Osteoblast (primary cell): ENCODE data around the gene EPHA1. TPM values are rescaled to one million over a fixed set of nuclear protein-coding genes. Genes with fewer than 3 reads are reported as not detected.
"Not testable (repeated sequence)": the region's sequence is repeated elsewhere in the genome, so short reads cannot be mapped to it uniquely, and the experiment has no call there.

ENCODE experiments used
- DNase-seq: peaks from one replicate; pipeline ENCODE4 v3.0.0; 2011; ENCODE audit warnings: low spot score, mixed read lengths; ENCODE audit not compliant: insufficient read length; ENCODE audit errors: missing footprints
- H2AFZ ChIP-seq: 2 replicates; pipeline ENCODE4 v1.6.0; 2011; ENCODE audit warnings: mild to moderate bottlenecking, low read length
- H3K27ac ChIP-seq: 2 replicates; pipeline ENCODE4 v1.5.1; 2011; ENCODE audit warnings: mild to moderate bottlenecking, low read depth, low read length, moderate library complexity
- H3K27me3 ChIP-seq: 2 replicates; pipeline ENCODE4 v1.6.0; 2012; ENCODE audit warnings: mild to moderate bottlenecking, control low read depth, inconsistent platforms, low read length, moderate library complexity; ENCODE audit not compliant: insufficient read depth
- H3K36me3 ChIP-seq: 2 replicates; pipeline ENCODE4 v1.5.1; 2011; ENCODE audit warnings: mild to moderate bottlenecking, low read length, control low read depth, moderate library complexity; ENCODE audit not compliant: insufficient read depth
- H3K4me1 ChIP-seq: 2 replicates; pipeline ENCODE4 v1.5.1; 2011; ENCODE audit warnings: mild to moderate bottlenecking, low read length, control low read depth, moderate library complexity; ENCODE audit not compliant: insufficient read depth
- H3K4me2 ChIP-seq: 2 replicates; pipeline ENCODE4 v1.6.0; 2011; ENCODE audit warnings: mild to moderate bottlenecking, low read length; ENCODE audit not compliant: insufficient read depth
- H3K4me3 ChIP-seq: fragments of 200-600 bp; sonication (generic); 3 replicates; pipeline ENCODE4 v1.5.1; 2012; ENCODE audit warnings: mild to moderate bottlenecking, low read length, inconsistent platforms; ENCODE audit not compliant: insufficient read depth
- H3K79me2 ChIP-seq: 2 replicates; pipeline ENCODE4 v1.6.0; 2012; ENCODE audit warnings: mild to moderate bottlenecking, low read length, control low read depth, inconsistent platforms; ENCODE audit not compliant: insufficient read depth
- H3K9me3 ChIP-seq: 2 replicates; pipeline ENCODE4 v1.5.1; 2011; ENCODE audit warnings: low read depth, low read length, control low read depth
- H4K20me1 ChIP-seq: 2 replicates; pipeline ENCODE4 v1.6.0; 2012; ENCODE audit warnings: mild to moderate bottlenecking, low read length, control low read depth; ENCODE audit not compliant: insufficient read depth
- CTCF ChIP-seq: IDR thresholded peaks from 2 replicates; pipeline ENCODE4 v1.5.1; 2011; ENCODE audit warnings: mild to moderate bottlenecking, low read depth, low read length, moderate library complexity; ENCODE audit errors: extremely low read depth
- total RNA-seq: library from RNA; depleted of rRNA; stranded (reverse); fragments of >200 nt; gene quantifications from 2 replicates; pipeline ENCODE4 v1.2.3, GENCODE V29; 2012

Gene EPHA1
- total RNA-seq, 1 donor: not detected

DNA sequence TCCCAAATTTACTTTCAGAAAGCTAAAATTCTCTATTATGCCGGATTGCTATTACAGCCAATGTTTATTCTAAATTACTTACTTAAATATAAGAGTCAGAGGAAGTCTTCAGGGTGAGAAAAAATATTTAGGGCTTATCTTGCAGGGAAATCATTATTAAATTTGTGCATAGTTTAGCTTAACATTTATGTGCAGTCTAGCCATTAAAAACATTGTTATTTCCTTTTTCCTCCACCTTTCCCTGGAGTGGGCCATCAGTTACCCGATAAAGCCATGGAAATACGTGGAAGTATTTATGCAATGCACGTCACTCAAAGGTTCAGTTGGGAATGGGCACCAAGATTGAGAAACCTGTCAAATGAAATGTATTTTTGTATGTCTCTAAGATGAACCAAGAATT lies 25.1 kb upstream of the EPHA1 start:
- no peaks in the 10 kb centered on the region for H3K36me3 ChIP-seq
- no peak overlapping the region for H3K4me2 ChIP-seq
- H3K4me1 ChIP-seq: peaks cover 8% of the 10 kb centered on the region
- DNase-seq: no peak
- H3K9me3 ChIP-seq: no peaks in the 10 kb centered on the region
- no peak overlapping the region for H3K27ac ChIP-seq
- no peak for TF ChIP-seq CTCF
- H4K20me1 ChIP-seq: no peaks in the 10 kb centered on the region
- no peaks in the 10 kb centered on the region for H3K27me3 ChIP-seq
- H3K79me2 ChIP-seq: no peaks in the 10 kb centered on the region
- no peak overlapping the region for H3K4me3 ChIP-seq
- H2AFZ ChIP-seq: no peak overlapping the region

- no peak for DNase-seq
- no peak overlapping the region for H3K4me3 ChIP-seq
- no peaks in the 10 kb centered on the region for H3K79me2 ChIP-seq
- H3K27me3 ChIP-seq: no peaks in the 10 kb centered on the region
- no peaks in the 10 kb centered on the region for H4K20me1 ChIP-seq
- no peak for TF ChIP-seq CTCF
- no peak overlapping the region for H3K4me2 ChIP-seq
- no peaks in the 10 kb centered on the region for H3K36me3 ChIP-seq
- no peak overlapping the region for H3K27ac ChIP-seq
- H3K9me3 ChIP-seq: no peaks in the 10 kb centered on the region
- H2AFZ ChIP-seq: no peak overlapping the region
- peaks cover 8% of the 10 kb centered on the region for H3K4me1 ChIP-seq
Observed at GRCh38 chr7:143431109-143431508, 22.5 kb upstream of the EPHA1 start.

GRCh38 chr7:143429770-143430698 lies 21.4 kb upstream of the EPHA1 start:
- H2AFZ ChIP-seq: no peak overlapping the region
- peaks cover 8% of the 10 kb centered on the region for H3K4me1 ChIP-seq
- no peaks in the 10 kb centered on the region for H4K20me1 ChIP-seq
- H3K27ac ChIP-seq: peak overlapping the region; percentile 45
- H3K36me3 ChIP-seq: no peaks in the 10 kb centered on the region
- peak overlapping the region; percentile 23 for H3K4me2 ChIP-seq
- no peak for DNase-seq
- no peaks in the 10 kb centered on the region for H3K9me3 ChIP-seq
- H3K27me3 ChIP-seq: no peaks in the 10 kb centered on the region
- H3K79me2 ChIP-seq: no peaks in the 10 kb centered on the region
- no peak for TF ChIP-seq CTCF
- no peak overlapping the region for H3K4me3 ChIP-seq

GRCh38 chr7:143426479-143427142 lies 18.0 kb upstream of the EPHA1 start:
- no peaks in the 10 kb centered on the region for H4K20me1 ChIP-seq
- no peaks in the 10 kb centered on the region for H3K27me3 ChIP-seq
- peaks cover 8% of the 10 kb centered on the region for H3K4me1 ChIP-seq
- H3K4me3 ChIP-seq: no peak overlapping the region
- H3K9me3 ChIP-seq: no peaks in the 10 kb centered on the region
- no peak for TF ChIP-seq CTCF
- no peak overlapping the region for H3K27ac ChIP-seq
- no peaks in the 10 kb centered on the region for H3K79me2 ChIP-seq
- no peak for DNase-seq
- no peak overlapping the region for H2AFZ ChIP-seq
- H3K36me3 ChIP-seq: no peaks in the 10 kb centered on the region
- no peak overlapping the region for H3K4me2 ChIP-seq

DNA sequence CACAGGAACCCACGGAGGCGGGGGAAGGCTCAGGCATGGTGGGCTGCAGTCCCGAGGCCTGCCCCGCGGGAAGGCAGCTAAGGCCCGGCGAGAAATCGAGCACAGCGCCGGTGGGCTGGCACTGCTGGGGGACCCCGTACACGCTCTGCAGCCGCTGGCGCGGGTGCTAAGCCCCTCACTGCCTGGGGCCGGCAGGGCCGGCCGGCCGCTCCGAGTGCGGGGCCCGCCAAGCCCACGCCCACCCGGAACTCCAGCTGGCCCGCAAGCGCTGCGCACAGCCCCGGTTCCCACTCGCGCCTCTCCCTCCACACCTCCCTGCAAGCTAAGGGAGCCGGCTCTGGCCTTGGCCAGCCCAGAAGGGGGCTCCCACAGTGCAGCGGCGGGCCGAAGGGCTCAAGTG lies 15.8 kb upstream of the EPHA1 start:
- not testable (repeated sequence) for DNase-seq, H3K27me3 ChIP-seq

More for the DNA sequence above, 15.8 kb upstream of the EPHA1 start:
- not testable (repeated sequence) for H2AFZ ChIP-seq, H3K4me3 ChIP-seq, H3K4me1 ChIP-seq, H3K9me3 ChIP-seq, H3K27ac ChIP-seq, H3K79me2 ChIP-seq, H4K20me1 ChIP-seq, H3K36me3 ChIP-seq, H3K4me2 ChIP-seq
